CD14-positive monocyte (primary cell): ENCODE measurements around the gene DHRS9. TPM values are rescaled to one million over a fixed set of nuclear protein-coding genes. Genes with fewer than 3 reads are reported as not detected.
"Not testable (repeated sequence)": the region's sequence is repeated elsewhere in the genome, so short reads cannot be mapped to it uniquely, and the experiment has no call there.

Experiments
- DNase-seq, 3 donors: peaks; one replicate each; pipeline ENCODE4 v3.0.0-alpha.2; 2011 to 2022
- H2AFZ ChIP-seq: 2 replicates; pipeline ENCODE4 v1.6.0; 2012; ENCODE audit warnings: mild to moderate bottlenecking, low read depth, low read length, inconsistent platforms; ENCODE audit not compliant: insufficient read depth, poor library complexity, severe bottlenecking
- H3K27ac ChIP-seq, 2 donors: 1 replicate in 1 of 2; 2 replicates in 1 of 2; pipeline ENCODE4 v1.5.1; 2012 to 2013; ENCODE audit warnings: low read length in 2 of 2, control low read depth in 1 of 2, inconsistent platforms in 1 of 2, low read depth in 1 of 2, mild to moderate bottlenecking in 1 of 2
- H3K27me3 ChIP-seq, 2 donors: one replicate each; pipeline versions ENCODE4 v1.6.0 to v1.6.1; 2011 to 2013; ENCODE audit warnings: low read length in 2 of 2; ENCODE audit not compliant: control insufficient read depth in 2 of 2, insufficient read depth in 2 of 2
- H3K36me3 ChIP-seq, 2 donors: replicated peaks in 1 of 2; 1 replicate in 1 of 2; 2 replicates in 1 of 2; pipeline versions ENCODE4 v1.5.1 to v1.6.1; 2012 to 2013; ENCODE audit warnings: low read length in 2 of 2, control low read depth in 1 of 2, inconsistent platforms in 1 of 2, mild to moderate bottlenecking in 1 of 2; ENCODE audit not compliant: insufficient read depth in 2 of 2, control insufficient read depth in 1 of 2
- H3K4me1 ChIP-seq, 2 donors: 1 replicate in 1 of 2; 2 replicates in 1 of 2; pipeline versions ENCODE4 v1.5.1 to v1.6.1; 2012 to 2013; ENCODE audit warnings: low read length in 2 of 2, control low read depth in 1 of 2, inconsistent platforms in 1 of 2, mild to moderate bottlenecking in 1 of 2, moderate library complexity in 1 of 2; ENCODE audit not compliant: insufficient read depth in 2 of 2, control insufficient read depth in 1 of 2
- H3K4me2 ChIP-seq: replicated peaks from 2 replicates; pipeline ENCODE3; 2012; ENCODE audit warnings: low read length, moderate library complexity, mild to moderate bottlenecking; ENCODE audit not compliant: poor library complexity, severe bottlenecking; ENCODE audit errors: extremely low read depth
- H3K4me3 ChIP-seq, 3 experiments: fragments of 200-600 bp in 1 of 3; sonication (generic) in 1 of 3; replicated peaks in 1 of 3; 1 replicate in 2 of 3; 2 replicates in 1 of 3; pipeline ENCODE4 v1.5.1; 2011 to 2013; ENCODE audit warnings: low read length in 3 of 3, mild to moderate bottlenecking in 3 of 3, control low read depth in 2 of 3, low read depth in 2 of 3, inconsistent platforms in 1 of 3, moderate library complexity in 1 of 3
- H3K79me2 ChIP-seq: 2 replicates; pipeline ENCODE4 v1.6.0; 2012; ENCODE audit warnings: mild to moderate bottlenecking, control low read depth, inconsistent platforms, low read length, moderate library complexity; ENCODE audit not compliant: insufficient read depth
- H3K9ac ChIP-seq: 2 replicates; pipeline ENCODE4 v1.6.0; 2017; ENCODE audit warnings: low read length, mild to moderate bottlenecking; ENCODE audit not compliant: insufficient read depth, poor library complexity, severe bottlenecking
- H3K9me3 ChIP-seq, 2 donors: replicated peaks in 1 of 2; 1 replicate in 1 of 2; 2 replicates in 1 of 2; pipeline versions ENCODE4 v1.5.1 to v1.6.1; 2012 to 2013; ENCODE audit warnings: low read length in 2 of 2, control low read depth in 1 of 2; ENCODE audit not compliant: control insufficient read depth in 1 of 2, insufficient read depth in 1 of 2
- H4K20me1 ChIP-seq: 2 replicates; pipeline ENCODE4 v1.6.0; 2012; ENCODE audit warnings: mild to moderate bottlenecking, low read length, control low read depth, moderate library complexity; ENCODE audit not compliant: insufficient read depth
- H3K27ac Mint-ChIP-seq, 7 donors: one replicate each; pipeline ENCODE4 v1.8.0; 2020; ENCODE audit warnings: mild to moderate bottlenecking in 7 of 7, mixed read lengths in 7 of 7, moderate library complexity in 6 of 7, inconsistent platforms in 2 of 7
- H3K27me3 Mint-ChIP-seq, 3 donors: one replicate each; pipeline ENCODE4 v1.8.0; 2021 to 2022; ENCODE audit warnings: low read depth in 3 of 3, mild to moderate bottlenecking in 3 of 3, mixed read lengths in 3 of 3, moderate library complexity in 3 of 3, inconsistent platforms in 1 of 3
- H3K36me3 Mint-ChIP-seq, 2 donors: one replicate each; pipeline ENCODE4 v1.8.0; 2020; ENCODE audit warnings: mixed read lengths in 2 of 2, inconsistent platforms in 1 of 2, mild to moderate bottlenecking in 1 of 2
- H3K4me1 Mint-ChIP-seq: one replicate; pipeline ENCODE4 v1.8.0; 2020; ENCODE audit warnings: mild to moderate bottlenecking, mixed read lengths
- H3K4me3 Mint-ChIP-seq, 2 donors: one replicate each; pipeline ENCODE4 v1.8.0; 2020; ENCODE audit warnings: mild to moderate bottlenecking in 2 of 2, mixed read lengths in 2 of 2, moderate library complexity in 1 of 2
- H3K9me3 Mint-ChIP-seq, 7 donors: one replicate each; pipeline ENCODE4 v1.8.0; 2020 to 2022; ENCODE audit warnings: mixed read lengths in 7 of 7, mild to moderate bottlenecking in 6 of 7, moderate library complexity in 6 of 7, inconsistent platforms in 2 of 7
- WGBS: methylation state at CpG from one replicate; pipeline ENCODE4 v1.1.5; 2013; ENCODE audit warnings: missing lambda C conversion rate; ENCODE audit not compliant: insufficient coverage; 5-methylcytosine and 5-hydroxymethylcytosine counted together
- intact Hi-C, 2 donors: fragments of 100-400 bp; cut with micrococcal nuclease; formaldehyde crosslinking; loops; one replicate each; pipeline versions ENCODE4 v1.15.0 to v1.15.1; 2023
- polyA plus RNA-seq, 3 donors: library from polyadenylated mRNA; depleted of rRNA in 1 of 3; unstranded in 2 of 3; stranded (reverse) in 1 of 3; fragments of 300-500 nt in 2 of 3; fragments of >200 nt in 1 of 3; fragmentation: Illumina TruSeq in 2 of 3; gene quantifications; 1 replicate in 2 of 3; 2 replicates in 1 of 3; pipeline ENCODE4 v1.2.3, GENCODE V29; 2012 to 2021
- TF ChIP-seq, protein P1 (sequence below): fragments of 200-600 bp; IDR thresholded peaks from one replicate; pipeline ENCODE4 v1.8.0; 2022; ENCODE audit warnings: antibody characterized with exemption, mild to moderate bottlenecking

DHRS9 gene
- polyA plus RNA-seq, 3 donors, result 10.0 to 12.9 (median 10.0) TPM

DNA sequence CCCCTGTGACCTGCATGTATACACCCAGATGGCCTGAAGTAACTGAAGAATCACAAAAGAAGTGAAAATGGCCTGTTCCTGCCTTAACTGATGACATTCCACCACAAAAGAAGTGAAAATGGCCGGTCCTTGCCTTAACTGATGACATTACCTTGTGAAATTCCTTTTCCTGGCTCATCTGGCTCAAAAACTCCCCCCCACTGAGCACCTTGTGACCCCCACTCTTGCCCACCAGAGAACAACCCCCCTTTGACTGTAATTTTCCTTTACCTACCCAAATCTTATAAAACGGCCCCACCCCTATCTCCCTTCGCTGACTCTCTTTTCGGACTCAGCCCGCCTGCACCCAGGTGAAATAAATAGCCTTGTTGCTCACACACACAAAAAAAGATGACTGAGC, 67.1 kb downstream of the DHRS9 start:
- H3K4me3 Mint-ChIP-seq, DNase-seq, H3K36me3 ChIP-seq, H3K4me2 ChIP-seq, H2AFZ ChIP-seq, H3K27ac Mint-ChIP-seq, H3K9me3 ChIP-seq, H3K27ac ChIP-seq, intact Hi-C loops, H3K9ac ChIP-seq, H3K27me3 Mint-ChIP-seq, H3K79me2 ChIP-seq, H3K4me1 Mint-ChIP-seq, H3K9me3 Mint-ChIP-seq, H3K4me1 ChIP-seq, H3K27me3 ChIP-seq, H3K36me3 Mint-ChIP-seq, H3K4me3 ChIP-seq, H4K20me1 ChIP-seq: not testable (repeated sequence)
- WGBS, result 94% methylated on average over 3 of the region's 5 CpGs

GRCh38 chr2:169136885-169137534, 67.6 kb downstream of the DHRS9 start:
- Mint-ChIP-seq H3K4me3 (no peak overlapping the region), H3K4me1 (peaks cover 4% of the 10 kb centered on the region), H3K9me3 (peaks cover 0 to 1% (median 0%) of the 10 kb centered on the region in 7 donors), H3K27me3 (peaks cover 0 to 1% (median 0%) of the 10 kb centered on the region in 3 donors), H3K36me3 (no peaks in the 10 kb centered on the region), H3K27ac (no peak overlapping the region)
- Histone ChIP-seq H3K9me3 (no peaks in the 10 kb centered on the region), H3K27ac (no peak overlapping the region), H3K4me1 (no peaks in the 10 kb centered on the region), H3K79me2 (no peaks in the 10 kb centered on the region), H3K36me3 (no peaks in the 10 kb centered on the region), H3K4me3 (no peak overlapping the region), H4K20me1 (no peaks in the 10 kb centered on the region), H3K9ac (no peak overlapping the region), H2AFZ (no peak overlapping the region), H3K4me2 (no peak overlapping the region), H3K27me3 (no peaks in the 10 kb centered on the region)
- TF ChIP-seq, protein P1, sequence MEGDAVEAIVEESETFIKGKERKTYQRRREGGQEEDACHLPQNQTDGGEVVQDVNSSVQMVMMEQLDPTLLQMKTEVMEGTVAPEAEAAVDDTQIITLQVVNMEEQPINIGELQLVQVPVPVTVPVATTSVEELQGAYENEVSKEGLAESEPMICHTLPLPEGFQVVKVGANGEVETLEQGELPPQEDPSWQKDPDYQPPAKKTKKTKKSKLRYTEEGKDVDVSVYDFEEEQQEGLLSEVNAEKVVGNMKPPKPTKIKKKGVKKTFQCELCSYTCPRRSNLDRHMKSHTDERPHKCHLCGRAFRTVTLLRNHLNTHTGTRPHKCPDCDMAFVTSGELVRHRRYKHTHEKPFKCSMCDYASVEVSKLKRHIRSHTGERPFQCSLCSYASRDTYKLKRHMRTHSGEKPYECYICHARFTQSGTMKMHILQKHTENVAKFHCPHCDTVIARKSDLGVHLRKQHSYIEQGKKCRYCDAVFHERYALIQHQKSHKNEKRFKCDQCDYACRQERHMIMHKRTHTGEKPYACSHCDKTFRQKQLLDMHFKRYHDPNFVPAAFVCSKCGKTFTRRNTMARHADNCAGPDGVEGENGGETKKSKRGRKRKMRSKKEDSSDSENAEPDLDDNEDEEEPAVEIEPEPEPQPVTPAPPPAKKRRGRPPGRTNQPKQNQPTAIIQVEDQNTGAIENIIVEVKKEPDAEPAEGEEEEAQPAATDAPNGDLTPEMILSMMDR, result no peak
- intact Hi-C loops, result no loop called here
- no CpG with 5 or more reads among the region's 3 CpGs for WGBS
- no peak for DNase-seq
